HG03460 (cell line): ENCODE results near the gene TNFSF13B.
"Not testable (repeated sequence)": the region's sequence is repeated elsewhere in the genome, so short reads cannot be mapped to it uniquely, and the experiment has no call there.

Source experiments
- ATAC-seq: cut with Tn5 transposase; IDR thresholded peaks from one replicate; pipeline ENCODE4 v1.9.1; 2021; ENCODE audit not compliant: unreplicated experiment

TNFSF13B gene

GRCh38 chr13:108278466-108278865 is 8.9 kb downstream of the TNFSF13B start:
- ATAC-seq = no peak

DNA sequence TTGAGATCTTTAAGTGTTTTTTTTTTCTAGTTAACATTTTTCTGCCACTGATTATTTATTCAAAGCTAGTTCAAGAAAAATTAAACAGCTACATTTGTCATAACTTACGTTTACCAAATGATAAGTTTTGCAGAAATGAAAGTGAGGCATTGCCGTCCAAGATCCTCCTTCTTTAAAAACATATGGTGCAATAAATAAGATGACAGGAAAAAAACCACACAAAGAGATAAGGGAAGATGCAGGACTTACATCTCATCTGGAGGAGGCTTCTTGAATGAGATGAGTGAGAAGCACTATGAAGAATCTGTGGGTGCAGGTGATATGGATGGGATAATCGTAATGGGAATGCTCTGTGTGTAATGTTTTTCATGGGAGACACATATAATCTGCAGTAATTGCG is 12.4 kb downstream of the TNFSF13B start:
- no peak for ATAC-seq

GRCh38 chr13:108283110-108283509 is 13.6 kb downstream of the TNFSF13B start:
- ATAC-seq = no peak

DNA sequence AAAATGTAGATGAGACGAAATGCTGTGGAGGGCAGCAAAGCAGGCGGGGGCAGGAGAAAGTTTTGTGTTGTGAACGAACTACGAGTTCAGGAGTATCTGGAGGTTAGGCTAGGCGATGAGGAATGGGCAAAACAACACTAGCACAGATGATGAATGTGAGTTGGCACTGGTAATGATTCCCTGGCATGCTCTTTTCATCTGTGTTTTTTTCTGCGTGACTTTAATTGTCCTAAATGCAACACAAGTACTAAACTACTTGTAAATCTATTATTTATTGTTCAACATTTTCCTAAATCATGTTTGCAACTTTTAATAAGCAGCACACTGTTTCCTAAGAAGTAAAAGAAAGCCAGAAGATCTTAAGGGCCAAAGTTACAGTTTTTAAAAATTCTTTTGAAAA is 19.2 kb downstream of the TNFSF13B start:
- ATAC-seq = no peak

GRCh38 chr13:108289819-108290218 is 20.3 kb downstream of the TNFSF13B start:
- no peak for ATAC-seq

DNA sequence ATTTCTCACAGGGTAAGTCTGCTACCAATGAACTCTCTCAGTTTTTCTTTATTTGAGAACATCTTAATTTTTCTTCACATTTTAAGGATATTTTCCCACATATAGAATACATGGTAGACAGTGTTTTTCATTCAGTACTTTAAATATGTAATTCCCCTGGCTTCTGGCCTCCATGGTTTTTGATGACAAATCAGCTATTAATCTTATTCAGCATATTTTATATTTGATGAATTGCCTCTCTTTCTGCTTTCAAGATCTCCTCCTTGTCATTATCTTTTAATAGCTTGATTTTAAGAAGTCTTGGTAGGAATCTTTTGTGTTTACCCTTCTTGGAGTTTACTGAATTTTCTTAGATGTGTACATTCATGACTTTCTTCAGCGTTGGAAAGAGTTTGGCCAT is 27.6 kb downstream of the TNFSF13B start:
- ATAC-seq = no peak

GRCh38 chr13:108302279-108302678 is 32.8 kb downstream of the TNFSF13B start:
- no peak for ATAC-seq

GRCh38 chr13:108304170-108305016 is 34.9 kb downstream of the TNFSF13B start:
- ATAC-seq = no peak

- peak; percentile 69 for ATAC-seq
Observed at GRCh38 chr13:108305655-108306054, 36.1 kb downstream of the TNFSF13B start.

- no peak for ATAC-seq
Observed at GRCh38 chr13:108306860-108307259, 37.3 kb downstream of the TNFSF13B start.

- not testable (repeated sequence) for ATAC-seq
Observed at GRCh38 chr13:108311596-108311995, 42.1 kb downstream of the TNFSF13B start.

DNA sequence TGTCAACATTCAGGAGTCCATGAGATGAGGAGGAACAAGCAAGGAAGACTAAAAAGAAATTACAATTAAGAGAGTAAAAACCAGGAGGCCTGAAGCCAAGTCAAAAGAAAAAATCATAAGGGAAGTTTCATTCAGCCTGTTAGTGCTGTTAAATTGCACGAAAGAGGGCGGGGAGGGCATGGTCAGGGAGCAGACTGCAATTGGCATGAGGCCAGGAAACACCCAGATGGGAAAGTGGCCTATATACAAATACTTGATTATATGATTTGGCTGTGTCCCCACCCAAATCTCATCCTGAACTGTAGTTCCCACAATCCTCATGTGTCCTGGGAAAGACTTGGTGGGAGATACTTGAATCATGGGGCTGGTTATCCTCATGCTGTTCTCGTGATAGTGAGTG is 43.9 kb downstream of the TNFSF13B start:
- ATAC-seq = no peak

- no peak for ATAC-seq
Observed at GRCh38 chr13:108315273-108315672, 45.8 kb downstream of the TNFSF13B start.

GRCh38 chr13:108315991-108316390 is 46.5 kb downstream of the TNFSF13B start:
- no peak for ATAC-seq

DNA sequence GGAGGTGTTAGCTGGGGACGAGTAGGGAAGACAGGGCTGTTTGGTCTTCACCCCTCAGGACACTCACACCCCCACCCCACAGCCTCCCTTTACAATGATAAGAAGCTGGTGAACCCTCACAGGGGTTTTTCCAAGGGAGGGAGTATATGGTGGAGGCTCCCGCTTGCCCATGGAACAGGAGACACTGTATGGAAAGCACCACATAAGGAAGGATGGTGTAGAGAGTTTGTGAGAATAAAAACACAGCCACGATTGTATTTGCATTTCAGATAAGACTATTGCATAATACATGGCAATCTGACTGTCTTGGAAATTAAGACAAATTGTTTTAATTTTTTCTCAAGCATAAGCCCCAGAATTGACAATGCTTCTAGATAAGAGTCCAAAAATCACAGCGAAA is 46.9 kb downstream of the TNFSF13B start:
- ATAC-seq = no peak

DNA sequence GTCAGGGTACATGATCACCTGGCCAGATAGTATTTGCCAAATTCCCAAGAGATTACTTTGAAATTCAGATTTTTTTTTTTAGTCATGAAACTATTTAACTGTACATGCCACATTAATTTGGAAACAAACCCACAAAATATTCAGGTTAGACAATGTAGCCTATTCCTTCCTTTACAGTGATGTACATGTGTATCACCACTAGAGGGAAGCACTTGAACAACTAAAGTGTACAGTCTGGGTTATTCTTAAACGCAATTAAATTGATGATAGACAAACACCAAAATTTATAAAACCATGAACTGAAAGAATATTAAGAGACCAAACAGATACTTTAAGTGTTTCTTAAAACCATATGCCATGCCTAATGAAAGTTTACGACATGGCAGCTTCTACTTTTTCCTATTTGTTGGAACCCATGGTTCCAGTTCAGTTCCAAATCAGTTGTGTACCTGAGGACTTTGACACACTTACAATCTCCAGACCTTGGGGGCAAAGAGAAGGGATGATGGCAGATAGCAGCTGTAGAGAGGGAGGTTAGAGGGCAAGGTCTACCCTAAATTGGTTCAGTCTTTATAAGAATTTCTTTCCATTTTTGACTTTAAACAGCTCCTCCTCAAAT is 52.8 kb downstream of the TNFSF13B start:
- peak; percentile 83 for ATAC-seq

DNA sequence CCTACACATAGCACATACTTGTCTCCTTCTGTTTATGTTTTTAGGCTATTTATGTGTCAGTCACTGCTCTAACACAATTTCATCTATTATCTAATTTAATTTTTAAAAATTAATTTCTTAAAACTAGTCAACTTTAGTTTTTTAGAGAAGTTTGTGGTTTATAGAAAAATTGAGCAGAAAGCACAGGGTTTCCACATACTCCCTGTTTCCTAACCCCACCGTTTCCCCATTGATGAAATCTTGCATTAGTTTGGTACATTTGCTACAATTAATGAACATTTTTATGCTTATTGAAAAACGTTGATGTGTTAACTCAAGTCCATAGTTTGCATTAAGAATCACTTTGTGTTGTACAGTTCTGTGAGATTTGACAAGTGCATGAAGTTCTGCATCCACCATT is 53.5 kb downstream of the TNFSF13B start:
- ATAC-seq = no peak

GRCh38 chr13:108325863-108326262 is 56.3 kb downstream of the TNFSF13B start:
- ATAC-seq = no peak

- ATAC-seq = peak; percentile 78
Observed at GRCh38 chr13:108326309-108326708, 56.8 kb downstream of the TNFSF13B start.

GRCh38 chr13:108328848-108329247 is 59.3 kb downstream of the TNFSF13B start:
- no peak for ATAC-seq

GRCh38 chr13:108332791-108333190 is 63.3 kb downstream of the TNFSF13B start:
- no peak for ATAC-seq
